Naive thymus-derived CD4-positive, alpha-beta T cell (primary cell): ENCODE data around the gene UNC45A. TPM values are rescaled to one million over a fixed set of nuclear protein-coding genes. Genes with fewer than 3 reads are reported as not detected.

Source experiments
- ATAC-seq: fragments of 150-1000 bp; cut with Tn5 transposase; 2 replicates; pipeline ENCODE4 v1.10.0; 2021; ENCODE audit warnings: mild to moderate bottlenecking, moderate library complexity
- CTCF ChIA-PET: fragments of 350-600 bp; sonication (Branson Sonifier 250); formaldehyde crosslinking; loops from one replicate; lab custom pipeline; 2021; ENCODE audit warnings: antibody characterized with exemption; lab: Charles Lee
- POLR2A ChIA-PET: fragments of 350-600 bp; sonication (Branson Sonifier 250); formaldehyde crosslinking; loops from one replicate; lab custom pipeline; 2021; ENCODE audit warnings: antibody characterized with exemption, inconsistent platforms; lab: Charles Lee
- DNase-seq, 9 donors: peaks; one replicate each; pipeline versions ENCODE4 v3.0.0 to v3.0.0-alpha.2; 2020 to 2022; ENCODE audit warnings: mixed read lengths in 1 of 9
- H3K27ac ChIP-seq: one replicate; pipeline ENCODE4 v1.7.0; 2013; ENCODE audit warnings: mild to moderate bottlenecking, low read depth, low read length, moderate library complexity
- H3K27me3 ChIP-seq, 2 donors: one replicate each; pipeline ENCODE4 v1.7.0; 2013; ENCODE audit warnings: low read length in 2 of 2, mild to moderate bottlenecking in 2 of 2, moderate library complexity in 2 of 2; ENCODE audit not compliant: control insufficient read depth in 2 of 2, insufficient read depth in 2 of 2
- H3K36me3 ChIP-seq, 3 experiments: 1 replicate in 2 of 3; 2 replicates in 1 of 3; pipeline ENCODE4 v1.7.0; 2013; ENCODE audit warnings: low read length in 3 of 3, mild to moderate bottlenecking in 3 of 3, moderate library complexity in 1 of 3; ENCODE audit not compliant: insufficient read depth in 3 of 3, control insufficient read depth in 2 of 3
- H3K4me1 ChIP-seq, 2 donors: one replicate each; pipeline ENCODE4 v1.7.0; 2013; ENCODE audit warnings: low read length in 2 of 2, mild to moderate bottlenecking in 2 of 2, moderate library complexity in 1 of 2; ENCODE audit not compliant: control insufficient read depth in 2 of 2, insufficient read depth in 2 of 2
- H3K4me3 ChIP-seq: 2 replicates; pipeline ENCODE4 v1.7.0; 2013; ENCODE audit warnings: mild to moderate bottlenecking, low read length
- H3K9me3 ChIP-seq, 3 experiments: 1 replicate in 2 of 3; 2 replicates in 1 of 3; pipeline ENCODE4 v1.7.0; 2013; ENCODE audit warnings: low read length in 3 of 3; ENCODE audit not compliant: control insufficient read depth in 2 of 3
- H3K27ac Mint-ChIP-seq, 9 donors: one replicate each; pipeline ENCODE4 v1.8.0; 2020 to 2022; ENCODE audit warnings: mixed read lengths in 9 of 9, mild to moderate bottlenecking in 8 of 9, moderate library complexity in 5 of 9, inconsistent platforms in 2 of 9
- H3K27me3 Mint-ChIP-seq, 5 donors: one replicate each; pipeline ENCODE4 v1.8.0; 2021 to 2022; ENCODE audit warnings: mixed read lengths in 5 of 5, mild to moderate bottlenecking in 1 of 5
- H3K36me3 Mint-ChIP-seq, 5 donors: one replicate each; pipeline ENCODE4 v1.8.0; 2020 to 2022; ENCODE audit warnings: mixed read lengths in 5 of 5, mild to moderate bottlenecking in 3 of 5, inconsistent platforms in 1 of 5
- H3K4me1 Mint-ChIP-seq, 7 donors: one replicate each; pipeline ENCODE4 v1.8.0; 2020 to 2022; ENCODE audit warnings: mixed read lengths in 7 of 7, mild to moderate bottlenecking in 3 of 7, inconsistent platforms in 1 of 7
- H3K4me3 Mint-ChIP-seq, 10 donors: one replicate each; pipeline ENCODE4 v1.8.0; 2020 to 2022; ENCODE audit warnings: mild to moderate bottlenecking in 10 of 10, mixed read lengths in 10 of 10, moderate library complexity in 6 of 10, inconsistent platforms in 2 of 10
- H3K9me3 Mint-ChIP-seq, 11 donors: one replicate each; pipeline ENCODE4 v1.8.0; 2020 to 2022; ENCODE audit warnings: mixed read lengths in 11 of 11, mild to moderate bottlenecking in 4 of 11, inconsistent platforms in 1 of 11, moderate library complexity in 1 of 11
- intact Hi-C, 2 donors: fragments of 100-400 bp; cut with micrococcal nuclease; formaldehyde crosslinking; loops; one replicate each; pipeline ENCODE4 v1.15.1; 2023
- polyA plus RNA-seq, 2 donors: library from polyadenylated mRNA; unstranded; fragments of 300-500 nt; fragmentation: Illumina TruSeq; gene quantifications; one replicate each; pipeline ENCODE4 v1.2.3, GENCODE V29; 2021
- total RNA-seq, 6 experiments: library from RNA in 5 of 6; stranded (reverse) in 5 of 6; gene quantifications; 1 replicate in 5 of 6; 2 replicates in 1 of 6; pipeline ENCODE4 v1.2.3 and lab custom pipeline; 2021 to 2026

UNC45A gene
- total and polyA plus RNA-seq, 7 experiments from 2014 or later = 34.2 to 75.1 (median 62.0) TPM

DNA sequence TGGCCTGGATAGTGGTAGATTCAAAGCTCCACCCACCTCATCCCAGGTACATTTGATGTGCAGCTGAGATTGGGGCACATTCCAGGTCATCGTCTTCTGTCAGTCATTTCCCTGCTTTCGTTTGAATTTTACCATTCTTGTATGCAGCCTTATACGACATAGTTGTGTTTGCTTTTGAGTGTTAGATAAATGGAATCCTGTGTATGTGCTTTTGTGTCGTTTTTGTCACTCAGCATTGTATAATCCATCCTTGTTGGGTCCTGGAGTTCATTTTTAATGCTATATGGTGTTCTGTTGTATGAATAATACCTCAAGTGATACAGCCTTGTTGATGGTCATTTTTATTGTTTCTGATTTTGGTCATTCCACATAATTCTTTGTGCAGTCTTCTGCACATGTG, 26.9 kb downstream of the UNC45A start:
- H3K36me3 Mint-ChIP-seq = peaks cover 5 to 35% (median 11%) of the 10 kb centered on the region in 5 donors
- peaks cover 0 to 8% (median 5%) of the 10 kb centered on the region in 7 donors for H3K4me1 Mint-ChIP-seq
- H3K4me1 ChIP-seq = no peaks in the 10 kb centered on the region
- no peaks in the 10 kb centered on the region for H3K9me3 ChIP-seq
- no peak overlapping the region for H3K27ac Mint-ChIP-seq
- peaks cover 0 to 36% (median 0%) of the 10 kb centered on the region in 3 experiments for H3K36me3 ChIP-seq
- H3K27ac ChIP-seq = no peak overlapping the region
- ATAC-seq = no peak
- no peaks in the 10 kb centered on the region for H3K27me3 Mint-ChIP-seq
- DNase-seq = no peak
- no peaks in the 10 kb centered on the region for H3K9me3 Mint-ChIP-seq
- ChIA-PET CTCF (interaction anchor here (1.6 kb wide), 1 partner anchor 71 kb away, joined by 6 read pairs; no protein-coding TSS in a partner anchor), POLR2A (interaction anchor here (1.7 kb wide), 1 partner anchor 27 kb away, joined by 3 read pairs; the partner anchor contains the start of gene UNC45A)
- no peak overlapping the region for H3K4me3 Mint-ChIP-seq
- intact Hi-C loops = no loop called here
- H3K4me3 ChIP-seq = no peak overlapping the region
- H3K27me3 ChIP-seq = no peaks in the 10 kb centered on the region

GRCh38 chr15:90966262-90966661, 31.2 kb downstream of the UNC45A start:
- H3K4me3 ChIP-seq = no peak overlapping the region
- Mint-ChIP-seq H3K27ac (no peak overlapping the region), H3K4me3 (no peak overlapping the region), H3K9me3 (no peaks in the 10 kb centered on the region), H3K27me3 (no peaks in the 10 kb centered on the region), H3K4me1 (peaks cover 0 to 3% (median 0%) of the 10 kb centered on the region in 7 donors), H3K36me3 (peaks cover 1 to 43% (median 7%) of the 10 kb centered on the region in 5 donors)
- no peak for ATAC-seq
- no peaks in the 10 kb centered on the region for H3K9me3 ChIP-seq
- no peaks in the 10 kb centered on the region for H3K4me1 ChIP-seq
- no peaks in the 10 kb centered on the region for H3K27me3 ChIP-seq
- POLR2A ChIA-PET = no interaction called here
- intact Hi-C loops = no loop called here
- CTCF ChIA-PET = no interaction called here
- peaks cover 0 to 25% (median 0%) of the 10 kb centered on the region in 3 experiments for H3K36me3 ChIP-seq
- no peak for DNase-seq
- H3K27ac ChIP-seq = no peak overlapping the region

DNA sequence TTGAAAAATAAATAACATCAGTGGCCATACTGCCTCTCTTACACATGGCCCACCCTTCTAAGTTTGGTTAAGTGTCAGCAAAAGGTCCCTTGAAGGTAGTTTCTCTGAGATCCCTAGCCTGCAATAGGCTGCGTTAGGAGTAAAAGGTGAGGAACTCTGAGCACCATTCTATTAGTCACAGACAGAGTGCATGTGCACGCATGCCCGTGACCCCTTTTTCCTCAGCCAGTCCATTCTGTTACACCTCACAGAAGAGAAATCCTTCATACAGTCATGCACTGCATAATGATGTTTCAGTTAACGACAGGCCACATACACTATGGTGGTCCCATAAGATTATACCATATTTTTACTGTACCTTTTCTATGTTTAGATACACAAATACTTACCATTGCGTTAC, 32.1 kb downstream of the UNC45A start:
- Histone ChIP-seq H3K27ac (no peak overlapping the region), H3K9me3 (no peaks in the 10 kb centered on the region), H3K4me1 (no peaks in the 10 kb centered on the region), H3K27me3 (no peaks in the 10 kb centered on the region), H3K36me3 (peaks cover 0 to 16% (median 0%) of the 10 kb centered on the region in 3 experiments), H3K4me3 (no peak overlapping the region)
- DNase-seq (no peak), ATAC-seq (no peak)
- Mint-ChIP-seq H3K4me1 (peaks cover 0 to under 1% (median 0%) of the 10 kb centered on the region in 7 donors), H3K9me3 (no peaks in the 10 kb centered on the region), H3K27ac (peak overlapping the region in 1 of 9 donors; percentile 25), H3K36me3 (peaks cover 0 to 35% (median 4%) of the 10 kb centered on the region in 5 donors), H3K4me3 (no peak overlapping the region), H3K27me3 (no peaks in the 10 kb centered on the region)
- POLR2A ChIA-PET = no interaction called here
- intact Hi-C loops = no loop called here
- CTCF ChIA-PET = no interaction called here

DNA sequence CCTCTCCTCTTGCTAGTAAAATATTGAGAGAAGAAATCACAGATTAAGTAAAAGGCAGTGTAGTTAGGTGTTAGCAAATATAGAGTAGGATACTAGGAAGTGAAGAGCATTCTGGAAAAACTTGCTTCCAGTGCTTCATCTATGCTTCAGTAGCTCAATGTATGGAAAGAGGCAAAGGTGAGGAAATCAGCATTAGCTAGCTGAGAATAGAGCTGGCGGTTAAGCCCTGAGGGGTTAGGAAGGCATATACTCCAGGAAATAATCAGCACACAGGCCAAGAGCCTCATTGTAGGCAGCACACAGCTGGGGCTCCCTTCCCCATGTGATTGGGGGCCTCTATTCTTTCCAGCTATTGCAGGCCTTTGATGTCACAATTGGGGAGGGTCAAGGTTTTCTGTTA, 33.3 kb downstream of the UNC45A start:
- no peaks in the 10 kb centered on the region for H3K27me3 Mint-ChIP-seq
- Histone ChIP-seq H3K27me3 (no peaks in the 10 kb centered on the region), H3K4me3 (no peak overlapping the region), H3K4me1 (no peaks in the 10 kb centered on the region), H3K27ac (no peak overlapping the region), H3K9me3 (no peaks in the 10 kb centered on the region), H3K36me3 (peaks cover 0 to 16% (median 0%) of the 10 kb centered on the region in 3 experiments)
- H3K4me3 Mint-ChIP-seq = no peak overlapping the region
- ATAC-seq (no peak), DNase-seq (no peak)
- H3K36me3 Mint-ChIP-seq = peaks cover 0 to 32% (median 4%) of the 10 kb centered on the region in 5 donors
- peak overlapping the region in 1 of 9 donors; percentile 56 for H3K27ac Mint-ChIP-seq
- intact Hi-C loops = no loop called here
- ChIA-PET POLR2A (no interaction called here), CTCF (no interaction called here)
- H3K4me1 Mint-ChIP-seq = no peaks in the 10 kb centered on the region
- no peaks in the 10 kb centered on the region for H3K9me3 Mint-ChIP-seq

- no peaks in the 10 kb centered on the region for H3K9me3 Mint-ChIP-seq
- Histone ChIP-seq H3K36me3 (peaks cover 0 to 16% (median 0%) of the 10 kb centered on the region in 3 experiments), H3K9me3 (no peaks in the 10 kb centered on the region), H3K4me1 (no peaks in the 10 kb centered on the region), H3K4me3 (no peak overlapping the region), H3K27me3 (no peaks in the 10 kb centered on the region), H3K27ac (no peak overlapping the region)
- no peaks in the 10 kb centered on the region for H3K27me3 Mint-ChIP-seq
- CTCF ChIA-PET = no interaction called here
- intact Hi-C loops = no loop called here
- H3K4me3 Mint-ChIP-seq = no peak overlapping the region
- DNase-seq (no peak), ATAC-seq (no peak)
- no peak overlapping the region for H3K27ac Mint-ChIP-seq
- H3K4me1 Mint-ChIP-seq = no peaks in the 10 kb centered on the region
- H3K36me3 Mint-ChIP-seq = peaks cover 4 to 35% (median 7%) of the 10 kb centered on the region in 5 donors
- POLR2A ChIA-PET = interaction anchor here (0.6 kb wide), 1 partner anchor 17 kb away, joined by 4 read pairs; no protein-coding TSS in a partner anchor
Measured at GRCh38 chr15:90970274-90970673, 35.2 kb downstream of the UNC45A start.

DNA sequence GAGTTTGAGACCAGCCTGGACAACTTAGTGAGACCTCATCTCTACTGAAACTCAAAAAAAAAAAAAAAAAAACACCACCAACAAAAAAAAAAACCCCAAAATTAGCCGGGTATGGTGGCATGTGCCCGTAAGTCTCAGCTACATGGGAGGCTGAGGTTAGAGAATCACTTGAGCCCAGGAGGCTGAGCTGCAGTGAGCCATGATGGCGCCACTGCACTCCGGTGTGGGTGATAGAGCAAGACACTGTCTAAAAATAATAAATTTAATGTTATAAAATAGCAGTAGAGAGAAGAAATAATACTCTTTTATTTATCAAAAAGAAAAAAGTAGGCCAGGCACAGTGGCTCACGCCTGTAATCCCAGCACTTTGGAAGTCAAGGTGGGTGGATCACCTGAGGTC, 37.0 kb downstream of the UNC45A start:
- peaks cover 0 to 4% (median 0%) of the 10 kb centered on the region in 3 experiments for H3K36me3 ChIP-seq
- ATAC-seq (no peak), DNase-seq (no peak)
- H3K4me3 ChIP-seq = no peak overlapping the region
- H3K9me3 Mint-ChIP-seq = no peaks in the 10 kb centered on the region
- no peaks in the 10 kb centered on the region for H3K4me1 ChIP-seq
- no peak overlapping the region for H3K4me3 Mint-ChIP-seq
- no peaks in the 10 kb centered on the region for H3K4me1 Mint-ChIP-seq
- no peaks in the 10 kb centered on the region for H3K27me3 Mint-ChIP-seq
- peaks cover 4 to 31% (median 7%) of the 10 kb centered on the region in 5 donors for H3K36me3 Mint-ChIP-seq
- no peaks in the 10 kb centered on the region for H3K9me3 ChIP-seq
- no peaks in the 10 kb centered on the region for H3K27me3 ChIP-seq
- H3K27ac ChIP-seq = no peak overlapping the region
- H3K27ac Mint-ChIP-seq = no peak overlapping the region
- intact Hi-C loops = no loop called here
- POLR2A ChIA-PET = interaction anchor here (1.0 kb wide), 1 partner anchor 14 kb away, joined by 3 read pairs; no protein-coding TSS in a partner anchor
- CTCF ChIA-PET = no interaction called here

GRCh38 chr15:90974216-90974615, 39.1 kb downstream of the UNC45A start:
- Mint-ChIP-seq H3K9me3 (no peaks in the 10 kb centered on the region), H3K4me3 (no peak overlapping the region), H3K36me3 (peaks cover 4 to 34% (median 7%) of the 10 kb centered on the region in 5 donors), H3K27ac (peak overlapping the region in 1 of 9 donors; percentile 46), H3K27me3 (no peaks in the 10 kb centered on the region), H3K4me1 (peaks cover 0 to 3% (median 0%) of the 10 kb centered on the region in 7 donors)
- ATAC-seq = no peak
- H3K4me1 ChIP-seq = no peaks in the 10 kb centered on the region
- no peak for DNase-seq
- no peak overlapping the region for H3K4me3 ChIP-seq
- intact Hi-C loops = no loop called here
- no peaks in the 10 kb centered on the region for H3K36me3 ChIP-seq
- H3K27ac ChIP-seq = no peak overlapping the region
- ChIA-PET POLR2A (no interaction called here), CTCF (no interaction called here)
- H3K27me3 ChIP-seq = no peaks in the 10 kb centered on the region
- H3K9me3 ChIP-seq = no peaks in the 10 kb centered on the region
